Neuronal stem cell (in vitro differentiated cells): Measurements from ENCODE around the gene CNOT2.

ENCODE experiments used
- DNase-seq: peaks from one replicate; pipeline ENCODE4 v3.0.0-alpha.2; 2013; ENCODE audit warnings: low spot score
- H2AFZ ChIP-seq: one replicate; pipeline ENCODE4 v1.6.1; 2013; ENCODE audit warnings: mild to moderate bottlenecking, low read length, inconsistent platforms
- H2AK5ac ChIP-seq: 2 replicates; pipeline ENCODE4 v1.6.1; 2013; ENCODE audit warnings: low read depth, mild to moderate bottlenecking, inconsistent platforms, low read length, moderate library complexity, mixed read lengths
- H2BK120ac ChIP-seq: 2 replicates; pipeline ENCODE4 v1.6.1; 2013; ENCODE audit warnings: low read depth, mild to moderate bottlenecking, inconsistent platforms, low read length, moderate library complexity, mixed read lengths
- H2BK12ac ChIP-seq: one replicate; pipeline ENCODE4 v1.6.1; 2013; ENCODE audit warnings: low read length, inconsistent platforms
- H2BK15ac ChIP-seq: 2 replicates; pipeline ENCODE4 v1.6.1; 2013; ENCODE audit warnings: mild to moderate bottlenecking, low read length, inconsistent platforms, mixed read lengths
- H2BK5ac ChIP-seq: one replicate; pipeline ENCODE4 v1.6.1; 2013; ENCODE audit warnings: inconsistent platforms, mild to moderate bottlenecking, low read length, moderate library complexity
- H3K14ac ChIP-seq: one replicate; pipeline ENCODE4 v1.6.1; 2013; ENCODE audit warnings: low read length, inconsistent platforms
- H3K18ac ChIP-seq: 2 replicates; pipeline ENCODE4 v1.6.1; 2013; ENCODE audit warnings: low read length, inconsistent platforms
- H3K23ac ChIP-seq: 2 replicates; pipeline ENCODE4 v1.6.1; 2013; ENCODE audit warnings: low read depth, mild to moderate bottlenecking, mixed read lengths, low read length, inconsistent platforms; ENCODE audit not compliant: poor library complexity
- H3K27ac ChIP-seq: replicated peaks from 3 replicates; pipeline ENCODE4 v1.5.1; 2013; ENCODE audit warnings: low read length, inconsistent platforms
- H3K27me3 ChIP-seq, 3 experiments: 2 replicates each; pipeline ENCODE4 v1.6.1; 2013; ENCODE audit warnings: low read length in 3 of 3, mild to moderate bottlenecking in 2 of 3, inconsistent platforms in 1 of 3, low read depth in 1 of 3, mixed read lengths in 1 of 3, moderate library complexity in 1 of 3; ENCODE audit not compliant: control insufficient read depth in 3 of 3, insufficient read depth in 3 of 3
- H3K36me3 ChIP-seq, 2 donors: replicated peaks in 1 of 2; 2 replicates each; pipeline ENCODE4 v1.6.1; 2013; ENCODE audit warnings: low read length in 2 of 2; ENCODE audit not compliant: control insufficient read depth in 2 of 2, insufficient read depth in 2 of 2
- H3K4ac ChIP-seq: 2 replicates; pipeline ENCODE4 v1.6.1; 2013; ENCODE audit warnings: inconsistent platforms, mild to moderate bottlenecking, low read length, moderate library complexity
- H3K4me1 ChIP-seq, 2 donors: 1 replicate in 1 of 2; 2 replicates in 1 of 2; pipeline ENCODE4 v1.6.1; 2013; ENCODE audit warnings: low read length in 2 of 2, low read depth in 1 of 2; ENCODE audit not compliant: control insufficient read depth in 2 of 2, insufficient read depth in 1 of 2
- H3K4me2 ChIP-seq: one replicate; pipeline ENCODE4 v1.6.1; 2013; ENCODE audit warnings: mild to moderate bottlenecking, low read length, inconsistent platforms; ENCODE audit not compliant: insufficient read depth, poor library complexity, severe bottlenecking
- H3K4me3 ChIP-seq, 2 donors: 2 replicates each; pipeline ENCODE4 v1.5.1; 2013; ENCODE audit warnings: low read length in 2 of 2, mild to moderate bottlenecking in 2 of 2, inconsistent platforms in 1 of 2, moderate library complexity in 1 of 2
- H3K79me1 ChIP-seq: one replicate; pipeline ENCODE4 v1.6.1; 2013; ENCODE audit warnings: low read depth, mild to moderate bottlenecking, inconsistent platforms, low read length, moderate library complexity
- H3K9ac ChIP-seq: one replicate; pipeline ENCODE4 v1.6.1; 2013; ENCODE audit warnings: mild to moderate bottlenecking, low read depth, low read length, inconsistent platforms; ENCODE audit not compliant: poor library complexity
- H3K9me3 ChIP-seq, 2 donors: replicated peaks in 1 of 2; 2 replicates each; pipeline versions ENCODE3 to v1.6.1; 2013; ENCODE audit warnings: low read length in 2 of 2, mild to moderate bottlenecking in 2 of 2, inconsistent platforms in 1 of 2, low read depth in 1 of 2, mixed read lengths in 1 of 2, moderate library complexity in 1 of 2; ENCODE audit not compliant: control insufficient read depth in 2 of 2, insufficient read depth in 1 of 2
- H4K8ac ChIP-seq: one replicate; pipeline ENCODE4 v1.6.1; 2013; ENCODE audit warnings: low read depth, mild to moderate bottlenecking, inconsistent platforms, low read length, moderate library complexity
- H4K91ac ChIP-seq: one replicate; pipeline ENCODE4 v1.6.1; 2013; ENCODE audit warnings: low read length, low read depth, mild to moderate bottlenecking, inconsistent platforms; ENCODE audit not compliant: poor library complexity
- WGBS, 2 donors: extraction: QIAGEN DNeasy Blood & Tissue Kit; methylation state at CpG; one replicate each; pipeline ENCODE4 v1.1.7; 2013; ENCODE audit warnings: missing lambda C conversion rate in 2 of 2, mixed read lengths in 1 of 2; ENCODE audit not compliant: insufficient read length in 2 of 2, insufficient replicate concordance in 1 of 2; ENCODE audit errors: extremely low coverage in 2 of 2; 5-methylcytosine and 5-hydroxymethylcytosine counted together

Gene CNOT2

GRCh38 chr12:70365398-70365647 is 122.1 kb downstream of the CNOT2 start:
- no peak overlapping the region for H4K91ac ChIP-seq
- peaks cover 0 to 4% of the 10 kb centered on the region in 2 donors for H3K9me3 ChIP-seq
- H3K9ac ChIP-seq, result peak overlapping the region; percentile 91
- peak overlapping the region; percentile 99 for H2AFZ ChIP-seq
- no peak overlapping the region for H2BK120ac ChIP-seq
- H3K23ac ChIP-seq, result peak overlapping the region; percentile 12
- no peak overlapping the region for H2BK15ac ChIP-seq
- no peak overlapping the region for H4K8ac ChIP-seq
- DNase-seq, result no peak
- H3K36me3 ChIP-seq, result no peaks in the 10 kb centered on the region
- H3K4me1 ChIP-seq, result peaks cover 3 to 4% of the 10 kb centered on the region in 2 donors
- H3K4me3 ChIP-seq, result peak overlapping the region; percentile 78 to 83
- no peak overlapping the region for H2BK5ac ChIP-seq
- peak overlapping the region; percentile 90 for H3K4me2 ChIP-seq
- peaks cover 0 to 22% (median 13%) of the 10 kb centered on the region in 3 experiments for H3K27me3 ChIP-seq
- H2BK12ac ChIP-seq, result no peak overlapping the region
- no peak overlapping the region for H3K27ac ChIP-seq
- H2AK5ac ChIP-seq, result peak overlapping the region; percentile 70
- H3K18ac ChIP-seq, result peak overlapping the region; percentile 94
- no peaks in the 10 kb centered on the region for H3K79me1 ChIP-seq
- WGBS, 2 donors, result no CpG with 5 or more reads among the region's 6 CpGs
- no peak overlapping the region for H3K4ac ChIP-seq
- H3K14ac ChIP-seq, result no peak overlapping the region

- peak within 1 kb of the TSS; percentile 70 for H2AK5ac ChIP-seq
- H3K14ac ChIP-seq, result peak within 1 kb of the TSS; percentile 97
- DNase-seq, result peak; percentile 86
- H3K4me3 ChIP-seq, result peak within 1 kb of the TSS; percentile 78 to 83
- no peaks in the 10 kb centered on the region for H3K36me3 ChIP-seq
- H3K27me3 ChIP-seq, result peaks cover 0 to 22% (median 13%) of the 10 kb centered on the region in 3 experiments
- no peak within 1 kb of the TSS for H3K27ac ChIP-seq
- no peak within 1 kb of the TSS for H3K4ac ChIP-seq
- WGBS, 2 donors, result no CpG with 5 or more reads among the region's 88 CpGs
- no peak within 1 kb of the TSS for H2BK12ac ChIP-seq
- peaks cover 0 to 4% of the 10 kb centered on the region in 2 donors for H3K9me3 ChIP-seq
- H4K91ac ChIP-seq, result no peak within 1 kb of the TSS
- H3K18ac ChIP-seq, result peak within 1 kb of the TSS; percentile 94
- H2BK5ac ChIP-seq, result no peak within 1 kb of the TSS
- H3K4me2 ChIP-seq, result peak within 1 kb of the TSS; percentile 94
- H3K9ac ChIP-seq, result peak within 1 kb of the TSS; percentile 94
- H3K79me1 ChIP-seq, result no peaks in the 10 kb centered on the region
- H3K4me1 ChIP-seq, result peaks cover 3 to 4% of the 10 kb centered on the region in 2 donors
- peak within 1 kb of the TSS; percentile 97 for H2BK15ac ChIP-seq
- peak within 1 kb of the TSS; percentile 68 for H3K23ac ChIP-seq
- H4K8ac ChIP-seq, result no peak within 1 kb of the TSS
- no peak within 1 kb of the TSS for H2BK120ac ChIP-seq
- H2AFZ ChIP-seq, result peak within 1 kb of the TSS; percentile 99
Measured at GRCh38 chr12:70365648-70366518, 122.7 kb downstream of the CNOT2 start, which contains the start of gene KCNMB4. TSS of gene KCNMB4 (plus strand) at chr12:70366290. CDS start at chr12:70366735, 445 bp downstream.

GRCh38 chr12:70366581-70367257 is 123.5 kb downstream of the CNOT2 start:
- H3K79me1 ChIP-seq, result no peaks in the 10 kb centered on the region
- no peak overlapping the region for H2BK5ac ChIP-seq
- H3K9me3 ChIP-seq, result peaks cover 0 to 4% of the 10 kb centered on the region in 2 donors
- peak overlapping the region; percentile 68 for H3K23ac ChIP-seq
- no peak overlapping the region for H2BK12ac ChIP-seq
- H3K4me3 ChIP-seq, result peak overlapping the region; percentile 78 to 83
- DNase-seq, result peak; percentile 32
- H2BK15ac ChIP-seq, result peak overlapping the region; percentile 97
- H3K14ac ChIP-seq, result peak overlapping the region; percentile 97
- H3K4me1 ChIP-seq, result peaks cover 3 to 4% of the 10 kb centered on the region in 2 donors
- H2BK120ac ChIP-seq, result no peak overlapping the region
- peak overlapping the region; percentile 94 for H3K9ac ChIP-seq
- peaks cover 0 to 22% (median 13%) of the 10 kb centered on the region in 3 experiments for H3K27me3 ChIP-seq
- H3K4me2 ChIP-seq, result peak overlapping the region; percentile 94
- H3K36me3 ChIP-seq, result peaks cover 0 to 2% of the 10 kb centered on the region in 2 donors
- H4K8ac ChIP-seq, result no peak overlapping the region
- no peak overlapping the region for H4K91ac ChIP-seq
- peak overlapping the region; percentile 94 for H3K18ac ChIP-seq
- peak overlapping the region; percentile 99 for H2AFZ ChIP-seq
- H2AK5ac ChIP-seq, result no peak overlapping the region
- no peak overlapping the region for H3K27ac ChIP-seq
- H3K4ac ChIP-seq, result no peak overlapping the region
- WGBS, 2 donors, result no CpG with 5 or more reads among the region's 69 CpGs
